HUES6 (cell line): ENCODE measurements around the gene CBFA2T3.

Experiments
- H3K27ac ChIP-seq: 2 replicates; pipeline ENCODE4 v1.7.0; 2013; ENCODE audit warnings: low read depth, mild to moderate bottlenecking, low read length, inconsistent platforms
- H3K27me3 ChIP-seq: 2 replicates; pipeline ENCODE4 v1.6.1; 2013; ENCODE audit warnings: low read length; ENCODE audit not compliant: control insufficient read depth, insufficient read depth
- H3K36me3 ChIP-seq: 2 replicates; pipeline ENCODE4 v1.6.1; 2013; ENCODE audit warnings: low read length; ENCODE audit not compliant: control insufficient read depth, insufficient read depth
- H3K4me1 ChIP-seq: 2 replicates; pipeline ENCODE4 v1.6.1; 2013; ENCODE audit warnings: low read length; ENCODE audit not compliant: control insufficient read depth, insufficient read depth
- H3K4me3 ChIP-seq: 2 replicates; pipeline ENCODE4 v1.5.1; 2013; ENCODE audit warnings: low read depth, low read length
- H3K9ac ChIP-seq: one replicate; pipeline ENCODE4 v1.6.1; 2013; ENCODE audit warnings: mild to moderate bottlenecking, low read length
- H3K9me3 ChIP-seq: 2 replicates; pipeline ENCODE4 v1.6.1; 2013; ENCODE audit warnings: low read depth, low read length; ENCODE audit not compliant: control insufficient read depth, insufficient read depth

Gene CBFA2T3

DNA sequence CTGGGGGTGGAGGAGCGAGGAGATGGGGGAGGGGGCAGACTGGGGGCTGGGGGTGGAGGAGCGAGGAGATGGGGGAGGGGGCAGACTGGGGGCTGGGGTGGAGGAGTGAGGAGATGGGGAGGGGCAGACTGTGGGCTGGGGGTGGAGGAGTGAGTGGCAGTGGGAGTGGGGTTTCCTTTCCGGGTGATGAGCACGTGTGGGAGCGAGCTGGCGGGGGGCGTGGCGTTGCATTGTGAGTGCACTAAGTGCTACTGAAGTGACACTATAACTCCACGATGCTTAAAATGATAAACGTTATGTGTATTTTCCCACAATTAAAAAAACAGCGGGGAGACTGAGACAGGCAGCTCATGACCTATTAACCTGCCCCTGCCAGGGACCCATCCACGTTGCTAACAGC is 46.3 kb downstream of the CBFA2T3 start:
- Histone ChIP-seq H3K9ac (no peak overlapping the region), H3K4me1 (peaks cover 14% of the 10 kb centered on the region), H3K9me3 (no peaks in the 10 kb centered on the region), H3K27me3 (peaks cover 22% of the 10 kb centered on the region; the same call in 1 of the 2 replicates), H3K36me3 (no peaks in the 10 kb centered on the region), H3K4me3 (no peak overlapping the region), H3K27ac (no peak overlapping the region)

DNA sequence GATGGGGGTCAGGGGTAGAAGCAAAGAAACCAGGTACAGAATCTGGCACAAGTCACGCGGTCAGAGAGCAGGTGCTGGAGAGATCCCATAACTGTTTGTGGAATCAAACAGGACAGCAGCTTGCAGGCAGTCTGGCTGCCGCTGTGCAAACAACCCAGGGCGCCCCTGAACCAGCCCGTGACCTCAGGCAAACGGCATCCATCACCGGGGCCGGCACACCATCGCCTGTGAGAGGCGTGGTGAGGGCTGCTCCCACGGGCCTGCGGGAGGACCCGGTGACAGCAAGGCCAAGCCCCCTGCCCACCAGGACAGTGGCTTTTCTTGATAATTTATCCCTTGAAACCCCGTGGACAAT is 47.9 kb downstream of the CBFA2T3 start:
- Histone ChIP-seq H3K36me3 (no peaks in the 10 kb centered on the region), H3K9me3 (no peaks in the 10 kb centered on the region), H3K4me1 (peaks cover 30% of the 10 kb centered on the region), H3K27me3 (peaks cover 33% of the 10 kb centered on the region; the same call in 1 of the 2 replicates), H3K4me3 (no peak overlapping the region), H3K9ac (no peak overlapping the region), H3K27ac (no peak overlapping the region)

DNA sequence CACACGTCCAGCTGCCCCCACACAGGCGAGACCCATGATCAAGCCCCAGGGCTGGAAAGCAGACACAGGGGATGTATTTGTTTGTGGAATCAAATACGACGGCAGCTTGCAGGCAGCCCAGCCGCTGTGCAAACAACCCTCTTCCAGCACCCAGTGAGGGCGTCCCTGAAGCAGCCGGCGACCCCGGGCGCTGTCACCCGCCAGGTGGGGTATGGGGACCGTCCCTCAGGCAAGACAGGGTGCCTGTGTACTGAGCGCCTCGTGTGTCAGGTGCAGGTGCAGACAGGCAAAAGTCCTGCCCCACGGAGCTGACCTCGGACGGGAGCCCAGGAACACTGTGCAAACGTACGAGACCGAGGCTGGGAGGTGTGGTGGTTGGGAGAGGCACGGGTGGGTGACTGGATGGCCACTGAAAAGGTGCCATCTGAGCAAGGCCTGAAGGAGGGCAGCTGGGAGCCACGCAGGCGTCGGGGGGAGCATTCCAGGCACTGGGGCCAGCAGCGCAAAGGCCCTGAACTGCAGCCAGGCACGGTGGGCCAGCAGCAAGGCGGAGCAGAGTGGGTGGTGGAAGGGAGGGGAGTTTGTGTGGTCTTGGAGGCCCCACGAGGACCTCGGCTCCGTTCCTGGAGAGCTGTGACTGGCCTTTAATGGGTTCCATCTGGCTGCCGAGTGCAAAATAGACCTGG is 48.5 kb downstream of the CBFA2T3 start:
- no peaks in the 10 kb centered on the region for H3K36me3 ChIP-seq
- H3K27ac ChIP-seq, result no peak overlapping the region
- H3K27me3 ChIP-seq, result peaks cover 36% of the 10 kb centered on the region; the same call in 1 of the 2 replicates
- H3K4me3 ChIP-seq, result no peak overlapping the region
- no peak overlapping the region for H3K9ac ChIP-seq
- peaks cover 35% of the 10 kb centered on the region for H3K4me1 ChIP-seq
- H3K9me3 ChIP-seq, result no peaks in the 10 kb centered on the region

DNA sequence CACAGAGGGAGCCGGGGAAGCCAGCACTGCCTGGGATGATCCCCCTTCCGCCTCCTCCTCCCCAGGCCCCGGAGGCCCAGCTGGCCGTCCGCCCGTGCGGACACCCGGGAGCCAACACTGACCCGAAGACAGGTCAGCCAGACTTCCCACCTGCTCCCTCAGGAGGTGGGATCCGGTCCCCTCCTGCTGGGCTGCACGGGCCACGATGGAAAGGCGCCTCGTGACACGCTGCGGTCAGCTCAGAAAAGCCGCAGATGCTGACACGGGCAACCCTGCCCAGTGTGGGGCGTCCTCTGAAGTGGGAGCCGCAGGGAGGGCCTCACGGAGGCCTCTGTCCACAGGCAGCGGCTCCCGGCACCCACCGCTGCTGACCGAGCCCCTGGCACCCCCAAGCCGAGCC is 49.3 kb downstream of the CBFA2T3 start:
- no peak overlapping the region for H3K4me3 ChIP-seq
- H3K36me3 ChIP-seq, result no peaks in the 10 kb centered on the region
- peaks cover 38% of the 10 kb centered on the region; the same call in 1 of the 2 replicates for H3K27me3 ChIP-seq
- H3K9me3 ChIP-seq, result no peaks in the 10 kb centered on the region
- no peak overlapping the region for H3K9ac ChIP-seq
- H3K4me1 ChIP-seq, result peaks cover 42% of the 10 kb centered on the region
- H3K27ac ChIP-seq, result no peak overlapping the region

DNA sequence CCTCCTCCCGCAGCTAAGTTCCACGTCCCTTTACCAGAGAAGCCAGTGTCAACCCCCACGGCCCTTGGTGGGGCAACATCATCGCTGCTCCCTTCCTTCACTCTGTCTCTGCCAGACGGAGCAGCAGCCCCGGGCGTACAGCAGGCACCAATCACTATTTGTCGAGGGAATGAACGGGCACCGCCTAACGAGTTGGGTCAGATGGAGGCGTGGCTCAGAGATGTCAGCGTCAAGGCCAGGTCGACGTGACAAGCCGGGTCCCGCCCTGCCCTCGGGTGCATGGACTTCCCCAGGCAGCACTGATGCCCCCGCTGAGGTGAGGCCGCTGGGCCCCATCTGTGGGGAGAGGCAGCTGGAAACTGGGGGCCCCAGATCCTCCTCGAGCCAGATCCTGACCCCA is 50.0 kb downstream of the CBFA2T3 start:
- Histone ChIP-seq H3K27me3 (peaks cover 38% of the 10 kb centered on the region; the same call in 1 of the 2 replicates), H3K36me3 (no peaks in the 10 kb centered on the region), H3K4me1 (peaks cover 46% of the 10 kb centered on the region), H3K9me3 (no peaks in the 10 kb centered on the region), H3K27ac (no peak overlapping the region), H3K4me3 (no peak overlapping the region), H3K9ac (no peak overlapping the region)

DNA sequence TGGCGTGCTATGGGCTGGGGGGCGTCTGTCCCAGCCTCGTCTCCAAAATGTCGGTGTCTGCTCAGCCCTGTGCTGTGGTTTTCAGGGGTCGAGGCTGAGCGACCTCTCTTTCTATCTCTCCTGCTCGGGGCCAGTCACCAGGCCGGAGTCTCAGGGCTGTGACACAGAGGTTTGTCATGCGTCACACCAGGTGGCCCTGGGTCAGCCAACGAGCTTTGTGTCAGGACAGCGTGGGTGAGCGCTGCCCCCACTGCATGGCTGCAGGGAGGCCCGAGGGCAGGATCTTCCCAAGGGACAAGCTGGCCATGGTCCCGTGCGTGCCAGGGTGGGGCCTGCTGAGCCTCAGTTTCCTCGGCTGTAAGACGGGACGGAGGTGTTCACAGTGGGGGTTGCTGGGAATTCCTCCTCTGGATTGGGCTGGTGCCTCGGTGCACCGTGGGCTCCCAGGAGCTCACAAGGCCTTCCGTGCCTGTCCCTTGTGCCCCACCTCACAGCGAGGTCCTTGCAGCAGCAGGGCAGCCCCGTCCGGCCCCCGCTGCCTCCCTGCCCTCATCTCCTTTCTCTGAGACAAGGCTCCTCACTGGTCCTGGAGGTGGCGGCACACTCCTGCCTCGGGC is 50.5 kb downstream of the CBFA2T3 start:
- H3K27ac ChIP-seq, result no peak overlapping the region
- peaks cover 48% of the 10 kb centered on the region for H3K4me1 ChIP-seq
- no peak overlapping the region; the same call in 1 of the 2 replicates for H3K4me3 ChIP-seq
- H3K36me3 ChIP-seq, result no peaks in the 10 kb centered on the region
- H3K27me3 ChIP-seq, result peaks cover 38% of the 10 kb centered on the region; the same call in 1 of the 2 replicates
- H3K9me3 ChIP-seq, result no peaks in the 10 kb centered on the region
- H3K9ac ChIP-seq, result peak overlapping the region; percentile 1

DNA sequence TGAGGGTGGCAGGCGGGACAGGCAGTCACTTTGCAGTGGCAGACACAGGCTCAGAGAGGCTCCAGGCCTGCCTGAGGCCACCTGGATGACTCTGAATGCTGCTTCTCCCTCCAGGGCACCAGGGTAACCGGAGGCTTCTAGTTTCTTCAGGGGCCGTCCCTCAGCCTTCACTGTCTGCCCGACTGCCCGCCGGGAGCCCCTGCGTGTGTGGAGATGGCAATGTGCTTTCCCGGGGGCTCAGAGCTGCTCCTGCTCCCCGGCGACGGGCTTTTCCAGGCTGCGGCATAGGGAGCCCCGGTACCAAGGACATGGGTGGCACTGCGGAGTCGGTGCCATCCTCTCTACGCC is 51.5 kb downstream of the CBFA2T3 start:
- H3K27me3 ChIP-seq, result peaks cover 38% of the 10 kb centered on the region; the same call in 1 of the 2 replicates
- peaks cover 55% of the 10 kb centered on the region for H3K4me1 ChIP-seq
- no peaks in the 10 kb centered on the region for H3K36me3 ChIP-seq
- no peak overlapping the region for H3K27ac ChIP-seq
- H3K4me3 ChIP-seq, result peak overlapping the region; percentile 11; the same call in 1 of the 2 replicates
- peak overlapping the region; percentile 26 for H3K9ac ChIP-seq
- H3K9me3 ChIP-seq, result no peaks in the 10 kb centered on the region

DNA sequence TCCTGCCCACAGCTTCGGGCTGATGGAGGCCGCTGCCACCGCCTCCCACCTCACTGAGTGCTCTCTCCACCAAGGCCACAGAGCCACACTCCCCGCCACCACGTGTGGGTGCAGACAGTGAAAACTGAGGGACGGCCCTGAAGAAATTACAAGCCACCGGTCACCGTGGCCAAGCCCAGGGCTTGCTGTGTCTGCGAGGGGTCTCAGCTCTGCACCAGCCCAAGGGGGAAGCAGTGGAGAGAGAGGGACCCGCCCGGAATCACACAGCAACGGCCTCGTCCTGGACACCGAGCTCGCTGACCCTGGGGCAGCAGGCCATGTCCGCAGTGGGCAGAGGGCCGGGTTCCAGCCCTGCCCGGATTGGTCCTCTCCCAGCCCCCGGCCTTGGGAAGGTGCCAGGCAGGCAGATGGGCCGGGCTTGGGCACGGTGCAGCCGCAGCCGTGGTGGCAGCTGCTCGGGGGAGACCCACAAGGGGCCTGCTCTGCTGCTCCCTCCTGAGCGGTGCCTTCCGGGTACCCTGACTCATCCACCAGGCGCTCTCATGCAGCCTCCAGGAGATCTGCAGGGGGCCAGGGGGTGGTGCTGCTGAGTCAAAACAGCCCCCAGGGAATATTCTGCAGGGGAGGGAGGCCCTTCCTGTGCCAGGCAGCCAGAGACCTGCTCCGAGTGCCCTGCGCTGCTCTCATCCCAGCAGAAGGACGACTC is 52.0 kb downstream of the CBFA2T3 start:
- Histone ChIP-seq H3K27me3 (peaks cover 38% of the 10 kb centered on the region; the same call in 1 of the 2 replicates), H3K9ac (peak overlapping the region; percentile 23), H3K4me1 (peaks cover 56% of the 10 kb centered on the region), H3K4me3 (peak overlapping the region; percentile 11; the same call in 1 of the 2 replicates), H3K36me3 (no peaks in the 10 kb centered on the region), H3K27ac (no peak overlapping the region; the same call in 1 of the 2 replicates), H3K9me3 (0 out of 2 replicates have a peak, but pooled peaks cover under 1% of the 10 kb centered on the region)

DNA sequence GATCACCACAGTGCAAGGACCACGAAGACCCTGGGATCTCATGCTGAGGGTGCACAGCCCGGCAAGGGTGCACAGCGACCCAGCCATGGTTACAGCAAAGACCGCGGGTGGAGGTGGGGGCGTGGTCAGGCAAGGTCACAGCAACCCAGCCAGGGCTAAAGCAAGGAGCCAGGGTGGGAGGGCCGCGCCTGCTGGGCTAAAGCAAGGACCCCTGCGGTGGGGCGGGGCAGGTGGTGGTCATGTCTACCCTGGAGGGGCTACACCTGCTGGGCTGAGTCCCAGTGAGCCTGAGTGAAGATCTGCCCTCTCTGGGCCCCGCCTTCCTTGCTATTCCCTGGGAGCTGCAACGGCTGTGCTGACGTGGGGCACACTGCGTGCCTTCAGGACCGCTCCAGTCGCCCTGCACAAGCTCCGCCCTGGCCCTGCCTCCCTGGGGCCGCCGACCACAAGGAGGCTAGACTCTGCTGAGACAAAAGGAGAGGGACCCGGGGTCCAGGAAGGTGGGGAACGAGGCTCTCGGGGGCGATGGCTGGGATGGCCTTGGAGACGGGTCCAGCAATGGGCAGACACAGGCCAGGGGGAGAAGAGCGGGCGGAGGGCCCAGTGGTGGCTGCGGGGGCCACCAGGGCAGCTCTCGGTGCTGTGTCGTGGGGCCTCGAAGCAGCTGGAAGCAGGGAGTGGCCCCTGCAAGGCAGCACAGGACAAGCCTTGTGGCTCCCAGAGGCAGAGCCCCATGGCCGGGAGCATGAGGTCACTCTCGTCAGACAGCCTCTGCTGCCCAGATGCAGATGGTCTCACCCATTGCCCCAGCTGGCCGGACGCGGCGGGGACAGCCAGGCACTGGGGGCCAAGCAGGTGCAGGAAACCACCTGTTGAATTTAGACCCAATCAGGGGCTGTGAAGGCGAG is 52.8 kb downstream of the CBFA2T3 start:
- Histone ChIP-seq H3K4me1 (peaks cover 56% of the 10 kb centered on the region), H3K9ac (no peak overlapping the region), H3K4me3 (no peak overlapping the region), H3K9me3 (peaks cover 7% of the 10 kb centered on the region; the same call in 1 of the 2 replicates), H3K27ac (no peak overlapping the region), H3K36me3 (no peaks in the 10 kb centered on the region), H3K27me3 (peaks cover 38% of the 10 kb centered on the region; the same call in 1 of the 2 replicates)

DNA sequence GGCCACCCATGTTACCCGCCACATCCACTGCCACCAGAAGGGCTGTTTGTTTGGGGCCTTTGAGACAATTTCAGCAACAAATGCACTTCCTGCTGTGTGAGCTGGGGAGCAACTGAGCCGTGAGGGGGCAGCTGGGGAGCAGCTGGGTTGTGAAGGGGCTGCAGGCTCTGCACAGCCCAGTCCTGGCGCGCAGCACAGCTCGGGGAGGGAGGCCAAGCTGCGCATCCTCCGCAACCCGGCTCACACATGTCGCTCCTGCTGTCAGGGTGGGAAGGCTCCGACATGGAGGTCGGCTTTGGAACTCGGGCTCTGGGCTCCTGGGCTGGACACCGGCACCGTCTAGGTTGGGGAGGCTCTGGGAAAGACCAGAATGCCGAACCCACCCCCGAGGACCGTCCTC is 53.6 kb downstream of the CBFA2T3 start:
- Histone ChIP-seq H3K36me3 (no peaks in the 10 kb centered on the region), H3K27me3 (peaks cover 35% of the 10 kb centered on the region; the same call in 1 of the 2 replicates), H3K27ac (no peak overlapping the region), H3K9ac (no peak overlapping the region), H3K4me3 (no peak overlapping the region), H3K4me1 (peaks cover 56% of the 10 kb centered on the region), H3K9me3 (peaks cover 7% of the 10 kb centered on the region; the same call in 1 of the 2 replicates)
